ENCODE results near the gene ARHGEF33.

Gene ARHGEF33

GRCh38 chr2:38909872-38910271 is 20.2 kb downstream of the ARHGEF33 start:
- no peak for DNase-seq (ENCODE audit: extremely low read depth, low read depth)
- no peak for TF ChIP-seq CTCF (IDR thresholded peaks at IDR 0.05; ENCODE audit: low read depth, low read length)

GRCh38 chr2:38911191-38911590 is 21.5 kb downstream of the ARHGEF33 start:
- no peak for DNase-seq (ENCODE audit: extremely low read depth, low read depth)
- no peak for TF ChIP-seq CTCF (IDR thresholded peaks at IDR 0.05; ENCODE audit: low read depth, low read length)

- no peak for TF ChIP-seq CTCF (IDR thresholded peaks at IDR 0.05; ENCODE audit: low read depth, low read length)
- no peak for DNase-seq (ENCODE audit: extremely low read depth, low read depth)
Observed at GRCh38 chr2:38912619-38913018, 22.9 kb downstream of the ARHGEF33 start.

- no peak for TF ChIP-seq CTCF (IDR thresholded peaks at IDR 0.05; ENCODE audit: low read depth, low read length)
- DNase-seq (ENCODE audit: extremely low read depth, low read depth), result no peak
Observed at GRCh38 chr2:38922389-38922788, 32.7 kb downstream of the ARHGEF33 start.

- DNase-seq (ENCODE audit: extremely low read depth, low read depth), result no peak
- TF ChIP-seq CTCF (IDR thresholded peaks at IDR 0.05; ENCODE audit: low read depth, low read length), result no peak
Observed at GRCh38 chr2:38922902-38923301, 33.2 kb downstream of the ARHGEF33 start.

- no peak for DNase-seq (ENCODE audit: extremely low read depth, low read depth)
- TF ChIP-seq CTCF (IDR thresholded peaks at IDR 0.05; ENCODE audit: low read depth, low read length), result no peak
Observed at GRCh38 chr2:38925982-38926381, 36.3 kb downstream of the ARHGEF33 start.

GRCh38 chr2:38930600-38930999 is 40.9 kb downstream of the ARHGEF33 start:
- DNase-seq (ENCODE audit: extremely low read depth, low read depth), result no peak
- TF ChIP-seq CTCF (IDR thresholded peaks at IDR 0.05; ENCODE audit: low read depth, low read length), result no peak
